Esophagus mucosa (tissue), 1 donor: ENCODE data around the gene ROBO1. TPM values are rescaled to one million over a fixed set of nuclear protein-coding genes. Genes with fewer than 3 reads are reported as not detected.

ENCODE experiments used
- ATAC-seq: fragments of 200-7000 bp; cut with Tn5 transposase; one replicate; pipeline ENCODE4 v1.9.1; 2020
- total RNA-seq: library from RNA; stranded (reverse); gene quantifications from one replicate; pipeline ENCODE4 v1.2.4, GENCODE V29; 2023
- donor health status: DM: yes; HTN: yes; CAD: no.

ROBO1 gene
- total RNA-seq, 1 donor from 2014 or later, result 52.4 TPM

DNA sequence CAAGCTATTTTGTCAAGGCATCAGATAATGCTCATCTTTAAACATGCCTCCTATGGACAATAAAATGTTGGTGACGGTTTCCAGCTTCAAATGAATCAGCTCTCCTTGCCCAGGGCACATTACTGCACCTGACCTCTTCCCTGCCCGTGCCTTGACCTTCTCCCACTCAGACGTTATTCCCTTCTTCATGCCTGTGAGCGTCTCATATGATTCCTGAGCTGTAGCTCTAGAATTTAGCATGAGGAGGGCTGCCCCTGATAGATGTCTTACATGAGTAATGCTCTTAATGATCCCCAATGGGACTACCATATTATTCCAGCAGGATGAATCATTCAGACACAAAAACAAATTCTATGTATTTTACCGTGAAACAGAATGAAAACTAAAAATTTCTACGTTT is 762.7 kb downstream of the ROBO1 start:
- no peak for ATAC-seq

DNA sequence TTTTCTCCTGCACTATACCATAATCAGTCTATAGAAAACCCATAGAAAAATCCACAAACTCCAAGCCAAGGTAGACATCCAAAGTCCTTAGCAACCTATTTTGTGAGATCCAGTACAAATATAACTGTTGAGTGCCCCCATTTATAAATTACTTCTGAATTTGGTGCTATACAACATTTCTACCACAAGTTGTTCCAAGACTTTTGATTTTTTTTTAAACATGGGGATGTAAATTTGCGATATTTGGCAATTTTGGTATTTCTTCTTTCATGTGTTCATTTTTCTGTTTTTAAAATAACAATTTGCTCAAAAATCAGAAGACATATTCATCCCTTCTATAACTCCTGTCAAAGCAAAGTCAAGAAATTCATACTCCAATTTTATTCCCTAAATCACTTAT is 763.8 kb downstream of the ROBO1 start:
- ATAC-seq, result no peak

GRCh38 chr3:79002465-79003372 is 765.1 kb downstream of the ROBO1 start:
- peak; percentile 31 for ATAC-seq

DNA sequence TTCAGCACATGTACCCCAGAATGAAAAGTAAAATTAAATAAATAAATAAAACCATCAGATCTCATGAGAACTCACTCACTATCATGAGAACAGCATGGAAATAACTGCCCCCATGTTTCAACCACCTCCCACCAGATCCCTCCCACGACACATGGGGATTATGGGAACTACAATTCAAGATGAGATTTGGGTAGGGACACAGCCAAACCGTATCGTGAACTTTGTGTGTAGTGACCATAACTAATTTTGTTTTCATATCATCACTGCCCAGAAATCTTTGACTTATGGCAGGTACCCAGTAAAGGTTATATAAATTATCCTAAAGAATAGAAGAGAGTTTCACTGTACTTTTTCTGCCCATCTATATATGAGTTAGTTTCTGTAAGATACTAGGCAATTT is 766.5 kb downstream of the ROBO1 start:
- ATAC-seq, result no peak

DNA sequence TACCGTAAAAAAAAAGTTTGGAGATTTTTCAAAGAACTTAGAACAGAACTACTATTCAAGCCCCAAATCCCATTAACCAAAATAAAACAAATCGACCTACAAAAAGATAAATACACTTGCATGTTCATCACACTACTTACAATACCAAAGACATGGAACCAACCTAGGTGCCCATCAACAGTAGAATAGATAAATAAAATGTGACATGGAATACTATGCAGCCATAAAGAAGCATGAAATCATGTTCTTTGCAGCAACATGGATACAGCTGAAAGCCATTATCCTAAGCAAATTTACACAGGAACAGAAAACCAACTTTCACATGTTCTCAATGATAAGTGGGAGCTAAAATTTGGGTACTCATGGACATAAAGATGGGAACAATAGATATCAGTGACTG is 768.7 kb downstream of the ROBO1 start:
- ATAC-seq, result no peak

DNA sequence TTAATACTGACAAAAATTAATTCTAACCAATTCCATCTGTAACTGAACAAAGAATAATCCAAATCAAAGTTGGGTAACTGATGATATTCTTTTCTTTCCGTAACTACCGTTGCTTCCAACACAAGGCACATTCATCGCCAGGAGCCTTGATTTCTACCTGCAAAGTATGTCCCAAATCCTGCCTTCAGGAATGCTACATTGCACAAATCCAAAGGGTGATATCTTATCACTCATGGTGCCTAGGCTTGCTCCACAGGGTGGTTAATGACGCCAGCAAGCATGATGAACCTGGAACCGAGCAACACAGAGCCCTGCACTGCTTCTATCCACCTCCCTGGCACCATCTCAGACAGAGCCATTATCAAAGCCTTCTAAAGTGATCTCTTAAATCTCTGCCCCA is 772.7 kb downstream of the ROBO1 start:
- no peak for ATAC-seq

DNA sequence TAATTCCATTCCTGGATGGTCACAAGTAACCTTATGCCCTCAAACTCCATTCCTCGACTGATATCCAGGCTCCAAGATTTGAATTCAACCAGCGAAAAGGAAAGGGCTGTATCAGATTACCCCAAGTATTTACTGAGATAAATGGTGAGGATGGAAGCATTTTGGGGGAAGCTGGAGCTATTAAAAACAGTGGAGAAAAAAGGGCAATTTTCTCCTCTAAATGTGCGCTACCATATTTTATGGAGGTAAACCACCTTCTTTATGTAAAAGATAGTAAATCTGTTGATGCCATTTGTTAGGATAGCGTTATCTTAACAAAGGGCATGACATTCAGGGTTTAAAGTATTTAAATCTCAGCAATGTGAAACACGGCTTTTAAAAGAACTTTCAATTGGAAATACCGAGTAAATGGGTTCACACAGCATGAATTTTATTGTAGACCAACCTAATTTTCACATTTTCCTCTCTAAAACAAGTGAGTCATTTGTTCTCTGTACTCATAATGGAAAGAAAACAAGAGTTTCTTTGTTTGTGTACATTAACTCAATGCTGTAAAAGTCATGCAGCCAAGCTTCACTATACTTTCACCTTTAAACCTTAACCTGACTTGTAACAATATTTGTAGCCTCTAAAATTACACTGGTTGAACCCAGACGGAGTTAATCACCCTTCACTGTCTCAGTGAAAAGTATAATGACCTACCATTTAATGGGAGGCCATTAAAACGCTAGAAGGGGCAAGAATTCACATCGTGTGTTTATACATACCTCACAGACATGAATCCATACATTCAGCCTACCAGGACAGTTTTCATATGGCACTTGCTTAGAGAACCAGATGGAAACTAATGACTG is 773.4 kb downstream of the ROBO1 start:
- ATAC-seq, result no peak

- peak; percentile 87 for ATAC-seq
Observed at GRCh38 chr3:78993375-78993774, 774.4 kb downstream of the ROBO1 start.

DNA sequence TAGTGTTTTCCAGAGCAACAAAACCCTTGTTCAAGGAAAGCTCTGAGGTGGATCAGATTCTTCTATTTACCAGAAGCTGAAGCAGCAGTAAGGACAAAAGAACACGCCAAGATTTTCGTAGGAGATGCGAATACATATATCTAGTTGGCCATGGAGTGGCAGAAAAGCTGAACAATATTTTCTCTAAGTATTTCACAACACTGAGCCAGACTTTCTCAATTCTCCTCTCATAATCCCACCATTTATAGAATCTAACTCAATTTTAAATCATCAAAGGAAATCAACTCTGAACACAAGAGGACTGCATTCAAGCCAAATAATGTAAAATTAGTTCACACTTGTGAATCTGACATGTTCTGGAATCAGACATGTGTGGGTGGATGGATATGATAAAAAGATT is 775.0 kb downstream of the ROBO1 start:
- no peak for ATAC-seq

DNA sequence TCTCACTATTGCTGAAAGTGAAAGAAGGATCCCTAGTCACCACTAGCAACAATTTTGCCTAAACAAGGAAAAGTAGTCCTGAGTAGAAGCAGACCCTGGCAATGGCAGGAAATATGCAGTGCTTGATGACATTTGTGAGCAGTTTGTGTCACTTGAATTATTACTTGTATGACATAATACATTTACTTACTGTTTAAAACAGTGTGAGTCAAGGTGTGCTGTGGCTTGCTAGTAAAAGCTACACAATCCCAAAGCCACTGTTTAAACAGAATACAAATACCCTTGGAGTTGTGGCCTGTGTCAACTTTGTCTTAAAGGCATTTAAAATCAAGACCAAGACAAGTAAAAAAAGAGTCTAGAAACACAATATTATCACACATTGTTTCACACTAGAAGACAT is 775.4 kb downstream of the ROBO1 start:
- peak; percentile 51 for ATAC-seq

GRCh38 chr3:78991656-78992055 is 776.1 kb downstream of the ROBO1 start:
- ATAC-seq, result no peak

DNA sequence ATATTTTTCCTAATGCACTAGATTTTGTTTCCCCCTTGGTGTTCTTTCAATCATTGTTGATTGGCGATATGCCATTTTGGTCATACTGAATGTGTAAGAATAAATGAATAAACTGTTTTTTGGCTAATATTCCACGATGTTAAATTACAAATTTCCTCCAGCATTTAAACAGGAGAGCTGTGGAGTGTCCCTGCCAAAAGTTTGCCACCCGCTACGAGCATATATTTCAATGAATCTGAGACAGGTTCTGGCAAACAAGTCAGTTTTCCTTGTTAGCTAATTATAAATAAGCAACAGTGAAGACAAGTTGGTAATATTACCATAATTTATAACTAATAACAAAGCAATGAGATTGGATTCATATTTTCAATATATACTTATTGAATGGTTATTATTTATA is 777.6 kb downstream of the ROBO1 start:
- no peak for ATAC-seq

DNA sequence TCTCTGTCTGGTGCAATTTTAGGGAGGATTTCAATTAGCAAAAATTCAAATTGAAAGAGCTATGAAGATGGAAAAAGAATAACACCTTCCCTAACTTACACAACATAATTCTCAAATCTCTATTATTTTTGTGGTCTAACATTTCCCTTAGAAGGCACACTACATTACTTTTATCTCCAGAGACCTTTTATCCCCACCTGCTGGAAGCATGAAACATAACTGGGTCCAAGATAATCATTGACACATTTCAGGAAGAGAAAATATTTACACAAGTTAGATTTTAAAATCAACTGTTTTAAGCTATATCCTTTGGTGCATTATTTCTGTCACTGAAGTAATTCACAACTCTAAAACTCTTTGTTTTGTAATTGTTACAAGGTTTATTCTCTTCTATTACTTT is 779.5 kb downstream of the ROBO1 start:
- ATAC-seq, result no peak

DNA sequence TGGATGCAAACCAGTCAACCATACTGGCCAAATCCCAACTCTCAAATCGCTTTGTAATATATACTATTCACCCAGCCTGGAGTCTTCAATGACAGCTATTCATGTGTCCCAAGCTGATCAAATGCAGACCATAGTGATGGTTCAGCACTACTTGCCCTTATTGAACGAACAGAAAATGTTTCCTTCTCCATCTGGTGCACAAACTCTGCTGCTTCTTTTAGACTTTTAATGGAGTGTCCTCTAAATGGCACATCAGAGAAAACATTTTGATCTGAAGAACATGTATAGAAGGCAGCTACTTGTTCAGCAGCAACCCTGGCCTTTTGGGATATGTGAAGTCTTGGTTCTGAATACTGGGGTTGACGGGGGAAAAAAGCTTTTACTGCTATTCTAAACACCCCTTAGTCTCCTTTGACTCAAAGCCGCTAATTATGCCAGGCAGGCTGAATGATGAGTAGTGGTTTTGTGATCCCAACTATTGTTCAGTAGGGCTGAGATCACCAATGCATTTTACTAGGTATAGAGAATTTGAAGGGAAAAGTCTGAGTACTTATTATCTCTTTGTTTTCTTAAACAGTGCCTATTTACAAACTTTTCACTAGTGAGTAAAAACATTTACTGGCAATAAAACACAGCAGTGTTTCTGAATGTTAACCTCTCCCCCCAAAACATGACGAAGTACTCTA is 781.2 kb downstream of the ROBO1 start:
- no peak for ATAC-seq

- no peak for ATAC-seq
Observed at GRCh38 chr3:78985981-78986380, 781.8 kb downstream of the ROBO1 start.

DNA sequence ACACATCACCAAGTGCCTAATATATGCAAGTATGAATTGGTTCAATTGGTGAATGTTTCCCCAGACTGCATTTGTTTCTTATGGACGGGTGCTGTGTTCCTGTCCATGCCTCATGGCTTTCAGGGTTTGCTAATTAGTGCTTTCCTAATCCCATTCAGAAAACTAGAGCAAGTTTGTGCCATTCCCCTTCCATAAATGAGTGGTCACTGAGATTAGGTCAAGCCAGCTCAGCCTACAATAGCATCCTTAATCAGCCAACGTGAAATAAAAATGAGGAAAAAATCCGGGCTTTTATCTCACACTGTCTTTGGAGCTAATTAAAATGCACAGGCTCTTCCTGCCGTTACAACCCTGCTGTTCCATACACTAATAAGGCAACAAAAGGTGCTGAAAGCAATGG is 788.8 kb downstream of the ROBO1 start:
- ATAC-seq, result no peak

- no peak for ATAC-seq
Observed at GRCh38 chr3:78978037-78978436, 789.8 kb downstream of the ROBO1 start.

DNA sequence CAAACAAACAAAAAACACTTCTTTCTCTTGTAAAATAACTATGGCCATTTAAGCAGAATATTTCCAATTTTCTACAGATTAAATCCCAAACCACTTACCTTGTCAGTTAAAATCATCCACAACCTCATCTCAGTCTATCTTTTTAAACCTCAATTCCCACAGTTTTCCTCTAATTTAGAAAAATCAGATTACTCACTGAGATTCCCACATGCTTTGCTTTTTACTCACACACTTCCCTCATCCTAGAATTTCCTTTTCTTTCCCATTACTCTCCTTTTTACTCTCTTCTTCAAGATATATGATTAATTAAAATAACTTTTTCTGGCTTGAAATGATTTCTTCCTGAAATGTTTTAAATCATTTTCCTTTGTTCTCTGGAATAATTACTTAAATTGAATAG is 790.7 kb downstream of the ROBO1 start:
- ATAC-seq, result no peak

DNA sequence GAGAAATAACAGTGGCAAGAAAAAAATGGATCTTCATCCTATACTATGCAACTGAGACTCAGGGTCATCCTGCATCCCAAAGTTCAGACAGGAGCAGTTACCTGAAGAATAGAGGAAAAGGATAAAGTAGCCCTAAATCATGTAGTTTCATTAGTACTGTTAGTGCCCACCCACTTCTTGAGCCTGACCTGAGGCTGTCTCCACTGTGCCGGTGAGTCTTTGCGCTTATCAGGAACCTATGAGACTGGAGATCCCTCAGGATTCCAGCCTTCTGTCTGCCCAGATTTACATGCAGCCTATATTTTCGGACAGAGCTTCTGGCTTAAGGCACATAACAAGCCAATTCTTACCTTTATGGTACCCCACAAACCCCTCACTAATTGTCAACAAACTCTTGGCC is 791.6 kb downstream of the ROBO1 start:
- ATAC-seq, result no peak

- no peak for ATAC-seq
Observed at GRCh38 chr3:78974181-78974790, 793.5 kb downstream of the ROBO1 start.

GRCh38 chr3:78972617-78973301 is 795.0 kb downstream of the ROBO1 start:
- ATAC-seq, result no peak

GRCh38 chr3:78970656-78971055 is 797.1 kb downstream of the ROBO1 start:
- no peak for ATAC-seq
